ENCODE data around the gene PCMTD2. TPM values are rescaled to one million over a fixed set of nuclear protein-coding genes. Genes with fewer than 3 reads are reported as not detected.

PCMTD2 gene
- total RNA-seq, 1 donor from 2014 or later = 65.7 TPM

- no peak for DNase-seq (ENCODE audit: low spot score)
Measured at GRCh38 chr20:64238851-64239387, 16.6 kb upstream of the PCMTD2 start.

- no peak for DNase-seq (ENCODE audit: low spot score)
Measured at GRCh38 chr20:64239449-64240242, 15.9 kb upstream of the PCMTD2 start.

- no peak for DNase-seq (ENCODE audit: low spot score)
Measured at GRCh38 chr20:64240243-64241015, 15.1 kb upstream of the PCMTD2 start.

GRCh38 chr20:64241061-64241460, 14.5 kb upstream of the PCMTD2 start:
- DNase-seq (ENCODE audit: low spot score) = no peak

- DNase-seq (ENCODE audit: low spot score) = no peak
Measured at GRCh38 chr20:64242003-64242796, 13.3 kb upstream of the PCMTD2 start.

GRCh38 chr20:64242797-64243475, 12.6 kb upstream of the PCMTD2 start:
- DNase-seq (ENCODE audit: low spot score) = no peak

GRCh38 chr20:64244281-64244805, 11.2 kb upstream of the PCMTD2 start:
- DNase-seq (ENCODE audit: low spot score) = no peak

GRCh38 chr20:64244870-64245603, 10.5 kb upstream of the PCMTD2 start:
- DNase-seq (ENCODE audit: low spot score) = no peak

- no peak for DNase-seq (ENCODE audit: low spot score)
Measured at GRCh38 chr20:64245746-64246595, 9.6 kb upstream of the PCMTD2 start.

- DNase-seq (ENCODE audit: low spot score) = no peak
Measured at GRCh38 chr20:64246616-64247306, 8.8 kb upstream of the PCMTD2 start.

- DNase-seq (ENCODE audit: low spot score) = no peak
Measured at GRCh38 chr20:64247307-64247618, 8.3 kb upstream of the PCMTD2 start.

- no peak for DNase-seq (ENCODE audit: low spot score)
Measured at GRCh38 chr20:64247970-64248841, 7.3 kb upstream of the PCMTD2 start.

GRCh38 chr20:64250027-64250426, 5.5 kb upstream of the PCMTD2 start:
- DNase-seq (ENCODE audit: low spot score) = no peak

GRCh38 chr20:64253000-64253383, 2.6 kb upstream of the PCMTD2 start:
- DNase-seq (ENCODE audit: low spot score) = no peak

GRCh38 chr20:64253443-64253842, 2.1 kb upstream of the PCMTD2 start:
- no peak for DNase-seq (ENCODE audit: low spot score)

GRCh38 chr20:64254156-64254555, 1.4 kb upstream of the PCMTD2 start:
- DNase-seq (ENCODE audit: low spot score) = no peak

- DNase-seq (ENCODE audit: low spot score) = no peak
Measured at GRCh38 chr20:64254571-64255360, 782 bp upstream of the PCMTD2 start.

Data from umbilical cord (tissue), 2 donors.